Dermis microvascular lymphatic vessel endothelial cell (primary cell): Measurements from ENCODE around the gene KMT2B. TPM values are rescaled to one million over a fixed set of nuclear protein-coding genes. Genes with fewer than 3 reads are reported as not detected.

Experiments used
- DNase-seq, 2 donors: peaks; one replicate each; pipeline versions ENCODE4 v3.0.0 to v3.0.0-alpha.2; 2010; ENCODE audit warnings: low read depth in 2 of 2
- total RNA-seq: library from RNA; depleted of rRNA; stranded (reverse); fragments of >200 nt; gene quantifications from 2 replicates; pipeline ENCODE4 v1.2.1, GENCODE V29; 2014

Gene KMT2B
- total RNA-seq, 1 donor from 2014 or later, result 2.3 TPM

DNA sequence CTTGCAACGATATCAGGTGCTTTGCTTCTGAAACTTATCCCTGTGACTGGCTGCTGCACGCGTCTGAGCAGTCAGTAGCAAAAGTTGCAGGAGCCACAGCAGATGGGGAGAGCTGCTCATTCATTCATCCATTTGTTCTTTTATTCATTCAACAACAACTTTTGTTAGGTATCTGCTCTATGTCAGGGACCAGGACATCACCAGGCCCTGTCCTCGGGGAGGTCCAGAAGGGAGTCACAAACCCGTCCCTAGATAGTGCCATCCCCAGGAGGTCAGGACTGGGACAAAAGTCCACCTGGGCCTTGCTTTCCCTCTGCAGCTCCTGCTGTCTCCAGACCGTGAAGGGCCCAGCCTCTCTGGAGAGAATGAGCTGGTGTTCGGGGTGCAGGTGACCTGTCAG is 60.2 kb downstream of the KMT2B start:
- no peak for DNase-seq

DNA sequence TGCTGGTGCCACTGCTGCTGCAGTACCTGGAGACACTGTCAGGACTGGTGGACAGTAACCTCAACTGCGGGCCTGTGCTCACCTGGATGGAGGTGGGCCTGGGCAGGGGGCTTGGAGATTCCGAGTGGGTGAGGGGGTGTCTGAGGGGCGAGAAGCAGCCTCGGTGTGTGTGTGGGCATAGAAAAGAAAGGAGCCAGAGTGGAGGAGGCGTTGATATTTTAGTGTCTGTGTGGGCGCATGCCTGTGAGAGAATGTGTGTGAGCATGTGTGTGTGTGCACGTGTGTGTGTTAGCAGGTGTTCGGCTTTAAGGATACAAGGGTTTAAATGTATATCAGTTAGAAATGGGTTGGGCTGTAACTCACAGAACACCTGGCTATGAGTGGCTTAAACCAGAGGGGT is 61.2 kb downstream of the KMT2B start:
- no peak for DNase-seq

DNA sequence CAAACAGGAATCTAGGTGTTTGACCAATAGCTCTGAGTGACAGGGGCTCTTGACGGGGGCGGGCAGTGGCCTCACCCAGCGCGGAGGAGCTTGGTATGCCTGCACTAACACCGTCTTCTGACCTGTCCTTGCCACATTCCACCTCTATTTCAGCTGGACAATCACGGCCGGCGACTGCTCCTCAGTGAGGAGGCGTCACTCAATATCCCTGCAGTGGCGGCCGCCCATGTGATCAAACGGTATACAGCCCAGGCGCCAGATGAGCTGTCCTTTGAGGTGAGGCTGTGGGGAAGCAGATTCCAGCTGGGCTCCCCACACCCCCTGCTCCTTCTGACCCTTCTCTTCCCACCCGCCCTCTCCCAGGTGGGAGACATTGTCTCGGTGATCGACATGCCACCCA is 62.3 kb downstream of the KMT2B start:
- DNase-seq, result no peak

DNA sequence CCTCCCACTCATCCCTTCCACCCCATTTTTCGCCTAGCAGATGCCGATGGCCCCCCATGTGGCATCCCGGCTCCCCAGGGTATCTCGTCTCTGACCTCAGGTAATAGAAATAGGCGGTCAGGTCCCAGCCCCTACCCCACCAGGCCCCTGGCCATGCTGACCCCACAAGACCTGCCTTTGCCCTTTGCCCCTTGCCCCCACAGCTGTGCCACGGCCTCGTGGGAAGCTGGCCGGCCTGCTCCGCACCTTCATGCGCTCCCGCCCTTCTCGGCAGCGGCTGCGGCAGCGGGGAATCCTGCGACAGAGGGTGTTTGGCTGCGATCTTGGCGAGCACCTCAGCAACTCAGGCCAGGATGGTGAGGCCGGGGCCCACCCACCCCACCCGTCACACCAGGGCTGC is 62.9 kb downstream of the KMT2B start:
- no peak for DNase-seq

DNA sequence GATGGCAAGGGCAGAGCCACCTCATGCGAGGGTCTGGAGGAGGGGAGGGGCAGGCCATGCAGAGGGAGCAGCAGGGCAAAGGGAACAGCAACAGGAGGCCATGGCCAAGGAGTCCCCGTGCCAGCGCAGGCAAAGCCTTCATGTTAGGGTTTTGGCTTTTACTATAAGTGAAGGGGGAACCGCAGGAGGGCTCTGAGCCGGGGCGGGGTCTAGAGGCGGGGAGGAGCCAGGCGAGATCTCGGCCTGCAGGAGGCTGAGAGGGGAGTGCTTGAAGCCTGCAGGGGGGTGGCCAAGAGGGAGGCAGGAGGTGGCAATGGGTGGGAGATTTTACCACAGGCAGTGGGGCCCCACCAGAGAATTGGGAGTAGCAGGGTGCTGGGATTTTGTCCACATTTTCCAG is 63.8 kb downstream of the KMT2B start:
- no peak for DNase-seq

DNA sequence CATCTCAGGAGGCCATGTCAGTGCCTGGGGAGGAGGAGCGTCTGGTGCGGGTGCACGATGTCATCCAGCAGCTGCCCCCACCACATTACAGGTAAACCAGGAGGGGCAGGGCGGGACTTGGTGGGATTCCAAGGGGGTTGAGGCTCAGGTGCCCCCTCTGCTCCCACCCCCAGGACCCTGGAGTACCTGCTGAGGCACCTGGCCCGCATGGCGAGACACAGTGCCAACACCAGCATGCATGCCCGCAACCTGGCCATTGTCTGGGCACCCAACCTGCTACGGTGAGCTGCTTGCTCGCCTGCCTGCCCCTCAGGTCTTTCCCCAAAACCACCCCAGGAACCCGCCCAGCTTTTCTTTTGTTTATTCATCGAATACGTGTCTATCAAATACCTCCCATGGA is 64.8 kb downstream of the KMT2B start:
- no peak for DNase-seq

DNA sequence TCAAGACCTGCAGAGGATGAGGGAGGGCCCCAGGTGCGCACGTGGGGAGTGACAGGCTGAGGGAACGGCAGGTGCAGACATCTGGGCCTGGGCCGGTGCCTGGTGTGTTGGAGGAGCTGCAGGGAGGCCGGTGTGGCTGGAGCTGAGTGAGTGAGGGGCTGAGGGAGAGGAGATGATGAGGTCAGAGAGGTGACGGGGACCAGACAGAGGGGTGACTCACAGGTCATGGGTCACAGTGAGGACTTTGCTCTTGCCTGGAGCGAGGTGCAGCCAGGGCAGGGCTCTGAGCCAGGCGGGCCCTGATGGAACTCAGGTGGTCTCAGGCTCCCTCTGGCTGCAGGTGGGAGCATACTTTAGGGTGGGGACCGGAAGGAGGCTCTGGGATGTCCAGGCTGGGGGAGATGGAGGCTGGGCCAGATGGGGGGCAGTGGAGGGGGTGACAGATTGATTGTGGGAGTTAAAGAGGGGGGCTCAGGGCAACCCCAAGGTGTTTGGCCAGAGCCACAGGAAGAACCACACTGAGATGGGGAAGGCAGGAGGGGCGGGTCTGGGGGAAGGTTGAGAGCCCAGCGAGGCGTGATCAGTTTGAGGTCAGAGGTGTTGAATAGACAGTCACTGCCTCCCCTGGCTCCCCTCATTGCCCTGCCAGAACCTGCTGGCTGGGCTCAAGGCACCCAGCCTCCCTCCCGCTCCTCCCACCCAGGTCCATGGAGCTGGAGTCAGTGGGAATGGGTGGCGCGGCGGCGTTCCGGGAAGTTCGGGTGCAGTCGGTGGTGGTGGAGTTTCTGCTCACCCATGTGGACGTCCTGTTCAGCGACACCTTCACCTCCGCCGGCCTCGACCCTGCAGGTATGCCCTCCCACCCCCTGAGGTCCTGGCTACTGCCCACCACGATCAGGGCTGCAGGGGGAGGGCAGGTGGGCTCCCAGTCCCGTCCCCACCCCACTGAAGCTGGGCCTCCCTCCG is 65.9 kb downstream of the KMT2B start:
- no peak for DNase-seq

DNA sequence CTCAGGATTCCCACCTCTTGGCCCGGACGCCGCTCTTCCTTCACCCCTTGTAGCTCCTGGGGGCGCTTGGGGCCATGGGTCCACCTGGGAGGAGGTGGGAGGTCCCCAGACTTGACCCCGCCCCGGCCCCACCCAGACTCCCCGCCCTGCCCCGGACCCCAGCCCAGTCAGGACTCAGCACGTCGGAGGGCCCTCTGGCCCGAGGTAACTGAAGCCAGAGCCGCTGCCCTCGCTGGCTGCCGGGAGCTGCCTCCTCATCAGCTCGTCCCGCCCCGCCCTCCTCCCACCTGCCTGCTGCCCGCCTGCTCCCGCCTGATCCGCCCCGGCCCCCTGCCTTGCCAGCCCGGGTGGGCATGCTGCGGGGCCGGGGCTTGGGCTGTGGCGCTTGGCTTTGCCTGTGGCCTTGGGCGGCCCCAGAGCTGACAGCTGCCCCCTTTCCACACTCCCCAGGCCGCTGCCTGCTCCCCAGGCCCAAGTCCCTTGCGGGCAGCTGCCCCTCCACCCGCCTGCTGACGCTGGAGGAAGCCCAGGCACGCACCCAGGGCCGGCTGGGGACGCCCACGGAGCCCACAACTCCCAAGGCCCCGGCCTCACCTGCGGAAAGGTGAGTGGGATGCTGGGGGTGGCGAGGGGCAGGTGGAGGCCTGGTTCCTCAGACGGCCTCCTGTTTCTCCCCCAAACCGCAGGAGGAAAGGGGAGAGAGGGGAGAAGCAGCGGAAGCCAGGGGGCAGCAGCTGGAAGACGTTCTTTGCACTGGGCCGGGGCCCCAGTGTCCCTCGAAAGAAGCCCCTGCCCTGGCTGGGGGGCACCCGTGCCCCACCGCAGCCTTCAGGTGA is 66.9 kb downstream of the KMT2B start:
- no peak for DNase-seq

DNA sequence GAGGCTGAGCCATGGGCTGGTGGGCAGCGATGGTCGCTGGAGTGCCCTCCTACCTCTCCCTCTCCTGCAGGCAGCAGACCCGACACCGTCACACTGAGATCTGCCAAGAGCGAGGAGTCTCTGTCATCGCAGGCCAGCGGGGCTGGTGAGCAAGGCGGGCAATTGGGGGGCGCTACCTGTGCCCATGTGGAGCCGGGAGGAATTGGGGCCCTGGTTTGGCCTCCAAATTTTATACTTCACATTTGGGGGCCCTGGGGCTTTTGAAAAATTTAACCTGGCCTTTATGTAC is 67.5 kb downstream of the KMT2B start:
- no peak for DNase-seq

DNA sequence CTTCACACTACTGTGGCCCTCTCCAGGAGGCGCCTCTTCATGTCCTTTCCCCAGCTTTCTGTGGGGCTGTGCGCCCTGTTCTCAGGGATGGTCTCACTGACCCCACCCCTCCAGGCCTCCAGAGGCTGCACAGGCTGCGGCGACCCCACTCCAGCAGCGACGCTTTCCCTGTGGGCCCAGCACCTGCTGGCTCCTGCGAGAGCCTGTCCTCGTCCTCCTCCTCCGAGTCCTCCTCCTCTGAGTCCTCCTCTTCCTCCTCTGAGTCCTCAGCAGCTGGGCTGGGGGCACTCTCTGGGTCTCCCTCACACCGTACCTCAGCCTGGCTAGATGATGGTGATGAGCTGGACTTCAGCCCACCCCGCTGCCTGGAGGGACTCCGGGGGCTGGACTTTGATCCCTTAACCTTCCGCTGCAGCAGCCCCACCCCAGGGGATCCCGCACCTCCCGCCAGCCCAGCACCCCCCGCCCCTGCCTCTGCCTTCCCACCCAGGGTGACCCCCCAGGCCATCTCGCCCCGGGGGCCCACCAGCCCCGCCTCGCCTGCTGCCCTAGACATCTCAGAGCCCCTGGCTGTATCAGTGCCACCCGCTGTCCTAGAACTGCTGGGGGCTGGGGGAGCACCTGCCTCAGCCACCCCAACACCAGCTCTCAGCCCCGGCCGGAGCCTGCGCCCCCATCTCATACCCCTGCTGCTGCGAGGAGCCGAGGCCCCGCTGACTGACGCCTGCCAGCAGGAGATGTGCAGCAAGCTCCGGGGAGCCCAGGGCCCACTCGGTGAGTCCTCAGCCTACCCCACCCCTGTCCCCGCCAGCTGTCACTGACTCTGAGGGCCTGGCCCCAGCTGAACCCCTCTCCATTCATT is 68.7 kb downstream of the KMT2B start:
- no peak for DNase-seq

DNA sequence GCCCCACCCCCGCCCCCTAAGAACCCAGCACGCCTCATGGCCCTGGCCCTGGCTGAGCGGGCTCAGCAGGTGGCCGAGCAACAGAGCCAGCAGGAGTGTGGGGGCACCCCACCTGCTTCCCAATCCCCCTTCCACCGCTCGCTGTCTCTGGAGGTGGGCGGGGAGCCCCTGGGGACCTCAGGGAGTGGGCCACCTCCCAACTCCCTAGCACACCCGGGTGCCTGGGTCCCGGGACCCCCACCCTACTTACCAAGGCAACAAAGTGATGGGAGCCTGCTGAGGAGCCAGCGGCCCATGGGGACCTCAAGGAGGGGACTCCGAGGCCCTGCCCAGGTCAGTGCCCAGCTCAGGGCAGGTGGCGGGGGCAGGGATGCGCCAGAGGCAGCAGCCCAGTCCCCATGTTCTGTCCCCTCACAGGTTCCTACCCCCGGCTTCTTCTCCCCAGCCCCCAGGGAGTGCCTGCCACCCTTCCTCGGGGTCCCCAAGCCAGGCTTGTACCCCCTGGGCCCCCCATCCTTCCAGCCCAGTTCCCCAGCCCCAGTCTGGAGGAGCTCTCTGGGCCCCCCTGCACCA is 69.5 kb downstream of the KMT2B start:
- no peak for DNase-seq

Other genes starting within 250 kb of the KMT2B start
- not detected in 2 replicates for gene KRTDAP, start 227.5 kb upstream of the KMT2B start, total RNA-seq
- not detected in 2 replicates for gene DMKN, start 204.4 kb upstream of the KMT2B start, total RNA-seq
- gene SBSN, start 189.7 kb upstream of the KMT2B start, total RNA-seq, result not detected in 2 replicates
- not detected in 2 replicates for gene GAPDHS, start 184.5 kb upstream of the KMT2B start, total RNA-seq
- gene TMEM147, start 172.4 kb upstream of the KMT2B start, total RNA-seq, result 52.1 and 70.3 TPM in 2 replicates
- gene ATP4A, start 154.3 kb upstream of the KMT2B start, total RNA-seq, result not detected in 2 replicates
- gene PMIS2, start 131.8 kb upstream of the KMT2B start, total RNA-seq, result not detected in 2 replicates
- gene HAUS5, start 105.3 kb upstream of the KMT2B start, total RNA-seq, result 4.9 and 5.6 TPM in 2 replicates
- gene RBM42, start 89.0 kb upstream of the KMT2B start, total RNA-seq, result 27.9 and 35.4 TPM in 2 replicates
- gene ETV2, start 76.3 kb upstream of the KMT2B start, total RNA-seq, result under 0.01 and 0.26 TPM in 2 replicates
- gene COX6B1, start 69.7 kb upstream of the KMT2B start, total RNA-seq, result 243 and 347 TPM in 2 replicates
- not detected in 2 replicates for gene UPK1A, start 51.5 kb upstream of the KMT2B start, total RNA-seq
- gene ZBTB32, start 13.4 kb upstream of the KMT2B start, total RNA-seq, result not detected in 2 replicates
- gene IGFLR1, start 24.4 kb downstream of the KMT2B start, total RNA-seq, result 1.1 and 1.8 TPM in 2 replicates
- gene U2AF1L4, start 27.4 kb downstream of the KMT2B start, total RNA-seq, result 2.4 and 4.3 TPM in 2 replicates
- 16.3 and 19.2 TPM in 2 replicates for gene PSENEN, start 27.6 kb downstream of the KMT2B start, total RNA-seq
- gene LIN37, start 30.6 kb downstream of the KMT2B start, total RNA-seq, result 3.0 and 3.8 TPM in 2 replicates
- 0.13 and 0.25 TPM in 2 replicates for gene HSPB6, start 39.0 kb downstream of the KMT2B start, total RNA-seq
- 1.3 and 1.4 TPM in 2 replicates for gene PROSER3, start 40.2 kb downstream of the KMT2B start, total RNA-seq
- 1.0 and 2.3 TPM in 2 replicates for gene ARHGAP33, start 57.6 kb downstream of the KMT2B start, total RNA-seq
- gene PRODH2, start 94.8 kb downstream of the KMT2B start, total RNA-seq, result not detected in 2 replicates
- not detected in 2 replicates for gene NPHS1, start 134.5 kb downstream of the KMT2B start, total RNA-seq
- not detected in 2 replicates for gene KIRREL2, start 138.9 kb downstream of the KMT2B start, total RNA-seq
- gene APLP1, start 150.6 kb downstream of the KMT2B start, total RNA-seq, result 1.8 TPM in 2 replicates
- gene NFKBID, start 182.5 kb downstream of the KMT2B start, total RNA-seq, result 1.4 and 2.8 TPM in 2 replicates
- 0.38 and 0.39 TPM in 2 replicates for gene HCST, start 184.5 kb downstream of the KMT2B start, total RNA-seq
- not detected in 2 replicates for gene TYROBP, start 190.3 kb downstream of the KMT2B start, total RNA-seq
- gene LRFN3, start 218.4 kb downstream of the KMT2B start, total RNA-seq, result 0.77 and 2.9 TPM in 2 replicates